ENCODE measurements around the gene ADSL.

DNA sequence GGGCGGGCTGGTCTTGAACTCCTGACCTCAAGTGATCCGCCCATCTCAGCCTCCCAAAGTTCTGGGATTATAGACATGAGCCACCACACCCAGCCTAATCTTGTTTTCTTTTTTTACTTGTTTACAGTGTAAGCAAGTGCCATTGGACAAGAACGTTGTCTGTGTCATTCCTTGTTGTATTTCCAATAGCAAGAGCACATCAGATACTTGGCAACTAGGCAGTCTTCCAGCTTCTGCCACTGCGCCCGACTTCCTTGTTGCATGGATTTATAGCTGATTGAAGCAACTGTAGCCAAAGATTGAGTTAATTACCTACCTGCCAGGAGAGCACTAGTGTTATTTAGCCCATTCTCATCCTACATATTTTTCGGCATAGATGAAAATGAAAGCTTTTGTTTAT is 21.0 kb downstream of the ADSL start:
- TF ChIP-seq CTCF (IDR thresholded peaks at IDR 0.05) (no peak), EZH2 (IDR thresholded peaks at IDR 0.05) (no peak), EZH2phosphoT487 (IDR thresholded peaks at IDR 0.05) (no peak)
